ENCODE results near the gene PROX2.

Gene PROX2

GRCh38 chr14:74875204-74875603 is 741 bp downstream of the PROX2 start:
- FAIRE-seq, result no peak

- no peak for FAIRE-seq
Measured at GRCh38 chr14:74871819-74872218, 4.1 kb downstream of the PROX2 start.

- no peak for FAIRE-seq
Measured at GRCh38 chr14:74868739-74869138, 7.2 kb downstream of the PROX2 start.

- FAIRE-seq, result no peak
Measured at GRCh38 chr14:74867673-74868072, 8.3 kb downstream of the PROX2 start.

GRCh38 chr14:74866708-74867389 is 9.1 kb downstream of the PROX2 start:
- no peak for FAIRE-seq

- FAIRE-seq, result no peak
Measured at GRCh38 chr14:74865156-74865555, 10.8 kb downstream of the PROX2 start.

GRCh38 chr14:74864198-74864597 is 11.7 kb downstream of the PROX2 start:
- no peak for FAIRE-seq

GRCh38 chr14:74863274-74863673 is 12.7 kb downstream of the PROX2 start:
- no peak for FAIRE-seq

- FAIRE-seq, result no peak
Measured at GRCh38 chr14:74861734-74862090, 14.2 kb downstream of the PROX2 start.

- peak; percentile 97 for FAIRE-seq
Measured at GRCh38 chr14:74860899-74861733, 14.8 kb downstream of the PROX2 start.

GRCh38 chr14:74859757-74860552 is 16.0 kb downstream of the PROX2 start:
- no peak for FAIRE-seq

GRCh38 chr14:74858022-74858421 is 17.9 kb downstream of the PROX2 start:
- FAIRE-seq, result no peak

GRCh38 chr14:74856366-74856765 is 19.6 kb downstream of the PROX2 start:
- FAIRE-seq, result no peak

- no peak for FAIRE-seq
Measured at GRCh38 chr14:74855945-74856344, 20.0 kb downstream of the PROX2 start.

GRCh38 chr14:74855021-74855420 is 20.9 kb downstream of the PROX2 start:
- FAIRE-seq, result no peak

- no peak for FAIRE-seq
Measured at GRCh38 chr14:74853581-74853980, 22.4 kb downstream of the PROX2 start.

GRCh38 chr14:74852922-74853530 is 22.9 kb downstream of the PROX2 start:
- no peak for FAIRE-seq

- no peak for FAIRE-seq
Measured at GRCh38 chr14:74848768-74849167, 27.2 kb downstream of the PROX2 start.

- no peak for FAIRE-seq
Measured at GRCh38 chr14:74846968-74847665, 28.8 kb downstream of the PROX2 start.

- FAIRE-seq, result no peak
Measured at GRCh38 chr14:74846168-74846567, 29.8 kb downstream of the PROX2 start.

GRCh38 chr14:74843653-74844052 is 32.3 kb downstream of the PROX2 start:
- FAIRE-seq, result no peak
